ENCODE results near the gene SLC2A2. TPM values are rescaled to one million over a fixed set of nuclear protein-coding genes. Genes with fewer than 3 reads are reported as not detected.
A peak's percentile ranks its signal among the peaks of the same experiment; 100 is the strongest.

Gene SLC2A2
- total RNA-seq, 1 donor from 2014 or later = not detected

- TF ChIP-seq CTCF (IDR thresholded peaks at IDR 0.05; ENCODE audit: borderline replicate concordance) = peak; percentile 72
- no peaks in the 10 kb centered on the region for H3K4me1 ChIP-seq
- intact Hi-C loops (cut with micrococcal nuclease) = loop anchor here (10.0 kb wide), 1 partner anchor 515 kb away; no protein-coding TSS in a partner anchor
- no peak overlapping the region for H3K4me3 ChIP-seq
- H3K27ac ChIP-seq (replicated peaks) = no peak overlapping the region
- H3K9me3 ChIP-seq (replicated peaks) = no peaks in the 10 kb centered on the region
- H3K36me3 ChIP-seq = no peaks in the 10 kb centered on the region
- DNase-seq = peak; percentile 23
- H3K27me3 ChIP-seq (ENCODE audit: low read depth) = no peaks in the 10 kb centered on the region
Observed at GRCh38 chr3:171049861-171050444, 23.4 kb upstream of the SLC2A2 start.

GRCh38 chr3:171046760-171047159 is 20.2 kb upstream of the SLC2A2 start:
- TF ChIP-seq CTCF (IDR thresholded peaks at IDR 0.05; ENCODE audit: borderline replicate concordance) = no peak
- H3K4me1 ChIP-seq = no peaks in the 10 kb centered on the region
- H3K27me3 ChIP-seq (ENCODE audit: low read depth) = no peaks in the 10 kb centered on the region
- no peaks in the 10 kb centered on the region for H3K36me3 ChIP-seq
- H3K9me3 ChIP-seq (replicated peaks) = no peaks in the 10 kb centered on the region
- H3K4me3 ChIP-seq = no peak overlapping the region
- no peak for DNase-seq
- no peak overlapping the region for H3K27ac ChIP-seq (replicated peaks)
- intact Hi-C loops (cut with micrococcal nuclease) = no loop called here

GRCh38 chr3:171044835-171045793 is 18.6 kb upstream of the SLC2A2 start:
- intact Hi-C loops (cut with micrococcal nuclease) = no loop called here
- Histone ChIP-seq H3K9me3 (replicated peaks) (no peaks in the 10 kb centered on the region), H3K27me3 (ENCODE audit: low read depth) (no peaks in the 10 kb centered on the region), H3K4me1 (no peaks in the 10 kb centered on the region), H3K36me3 (no peaks in the 10 kb centered on the region), H3K4me3 (no peak overlapping the region), H3K27ac (replicated peaks) (no peak overlapping the region)
- DNase-seq = no peak
- no peak for TF ChIP-seq CTCF (IDR thresholded peaks at IDR 0.05; ENCODE audit: borderline replicate concordance)

- H3K4me3 ChIP-seq = no peak overlapping the region
- intact Hi-C loops (cut with micrococcal nuclease) = no loop called here
- no peaks in the 10 kb centered on the region for H3K27me3 ChIP-seq (ENCODE audit: low read depth)
- no peaks in the 10 kb centered on the region for H3K36me3 ChIP-seq
- no peaks in the 10 kb centered on the region for H3K9me3 ChIP-seq (replicated peaks)
- H3K27ac ChIP-seq (replicated peaks) = no peak overlapping the region
- no peak for DNase-seq
- TF ChIP-seq CTCF (IDR thresholded peaks at IDR 0.05; ENCODE audit: borderline replicate concordance) = no peak
- H3K4me1 ChIP-seq = peaks cover 6% of the 10 kb centered on the region
Observed at GRCh38 chr3:171044384-171044783, 17.9 kb upstream of the SLC2A2 start.

GRCh38 chr3:171039674-171040073 is 13.2 kb upstream of the SLC2A2 start:
- peaks cover 24% of the 10 kb centered on the region for H3K4me1 ChIP-seq
- no peaks in the 10 kb centered on the region for H3K27me3 ChIP-seq (ENCODE audit: low read depth)
- no peak overlapping the region for H3K4me3 ChIP-seq
- intact Hi-C loops (cut with micrococcal nuclease) = no loop called here
- no peak overlapping the region for H3K27ac ChIP-seq (replicated peaks)
- no peaks in the 10 kb centered on the region for H3K9me3 ChIP-seq (replicated peaks)
- H3K36me3 ChIP-seq = no peaks in the 10 kb centered on the region
- no peak for DNase-seq
- TF ChIP-seq CTCF (IDR thresholded peaks at IDR 0.05; ENCODE audit: borderline replicate concordance) = no peak
